NCI-H446 (cell line): Measurements from ENCODE around the gene MTOR.
"Not testable (repeated sequence)": the region's sequence is repeated elsewhere in the genome, so short reads cannot be mapped to it uniquely, and the experiment has no call there.

Experiments used
- DNase-seq, 2 experiments: peaks; one replicate each; lab custom pipeline; 2025; lab: John Stamatoyannopoulos, UW

The MTOR gene

DNA sequence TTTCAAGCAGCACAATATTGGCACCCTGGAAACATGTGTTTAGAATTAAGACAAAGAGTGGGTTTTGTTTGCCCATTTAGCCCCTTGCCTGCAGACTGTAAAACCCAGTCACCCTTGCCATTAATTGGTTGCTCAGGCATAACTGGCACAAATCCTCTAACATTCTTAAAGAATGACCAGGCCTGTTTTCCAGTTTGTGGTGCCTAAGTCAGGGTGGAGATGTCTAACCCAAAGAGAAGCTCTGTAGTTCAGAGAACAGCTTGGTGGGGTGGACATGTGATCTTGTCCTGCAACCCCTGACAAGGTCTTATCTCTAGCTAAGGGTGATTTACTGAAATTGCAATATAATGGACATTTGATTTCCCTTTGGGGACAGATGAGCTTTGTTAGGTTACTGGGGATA, 82.0 kb downstream of the MTOR start:
- peak; percentile 7 to 58 for DNase-seq

DNA sequence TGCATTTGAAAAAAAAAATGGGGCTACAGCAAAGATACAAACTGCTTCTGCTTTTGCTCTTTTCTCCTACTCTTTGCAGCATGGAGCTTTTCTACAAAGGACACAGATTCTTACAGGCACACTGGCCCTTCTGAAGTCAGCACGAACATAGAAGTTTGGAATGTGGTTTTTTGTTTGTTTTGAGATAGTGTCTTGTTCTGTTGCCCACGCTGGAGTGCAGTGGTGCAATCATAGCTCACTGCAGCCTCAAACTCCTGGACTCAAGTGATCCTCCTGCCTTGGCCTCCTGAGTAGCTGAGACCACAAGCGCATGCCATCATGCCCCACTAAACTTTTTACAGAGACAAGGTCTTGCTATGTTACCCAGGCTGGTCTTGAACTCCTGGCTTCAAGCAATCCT, 82.6 kb downstream of the MTOR start:
- DNase-seq, result not testable (repeated sequence)

DNA sequence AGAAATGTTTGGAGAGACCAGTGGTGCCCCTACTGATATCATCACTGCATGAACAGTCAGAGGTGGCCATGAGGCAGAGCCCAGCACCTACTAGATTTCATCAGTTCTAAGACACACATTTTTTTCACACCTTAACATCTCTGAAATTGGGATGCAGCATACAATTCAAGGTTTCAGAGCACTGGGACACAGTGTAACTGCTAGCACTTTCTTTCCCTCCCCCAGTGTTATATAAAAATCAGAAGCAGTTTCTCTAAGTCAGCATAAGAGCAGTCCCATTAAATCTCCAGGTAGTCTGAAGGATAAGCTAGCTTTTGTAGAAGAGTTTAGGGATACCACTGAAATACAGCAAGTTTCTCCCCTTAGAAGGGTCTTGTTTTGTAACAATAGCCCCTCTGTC, 83.2 kb downstream of the MTOR start:
- no peak for DNase-seq

DNA sequence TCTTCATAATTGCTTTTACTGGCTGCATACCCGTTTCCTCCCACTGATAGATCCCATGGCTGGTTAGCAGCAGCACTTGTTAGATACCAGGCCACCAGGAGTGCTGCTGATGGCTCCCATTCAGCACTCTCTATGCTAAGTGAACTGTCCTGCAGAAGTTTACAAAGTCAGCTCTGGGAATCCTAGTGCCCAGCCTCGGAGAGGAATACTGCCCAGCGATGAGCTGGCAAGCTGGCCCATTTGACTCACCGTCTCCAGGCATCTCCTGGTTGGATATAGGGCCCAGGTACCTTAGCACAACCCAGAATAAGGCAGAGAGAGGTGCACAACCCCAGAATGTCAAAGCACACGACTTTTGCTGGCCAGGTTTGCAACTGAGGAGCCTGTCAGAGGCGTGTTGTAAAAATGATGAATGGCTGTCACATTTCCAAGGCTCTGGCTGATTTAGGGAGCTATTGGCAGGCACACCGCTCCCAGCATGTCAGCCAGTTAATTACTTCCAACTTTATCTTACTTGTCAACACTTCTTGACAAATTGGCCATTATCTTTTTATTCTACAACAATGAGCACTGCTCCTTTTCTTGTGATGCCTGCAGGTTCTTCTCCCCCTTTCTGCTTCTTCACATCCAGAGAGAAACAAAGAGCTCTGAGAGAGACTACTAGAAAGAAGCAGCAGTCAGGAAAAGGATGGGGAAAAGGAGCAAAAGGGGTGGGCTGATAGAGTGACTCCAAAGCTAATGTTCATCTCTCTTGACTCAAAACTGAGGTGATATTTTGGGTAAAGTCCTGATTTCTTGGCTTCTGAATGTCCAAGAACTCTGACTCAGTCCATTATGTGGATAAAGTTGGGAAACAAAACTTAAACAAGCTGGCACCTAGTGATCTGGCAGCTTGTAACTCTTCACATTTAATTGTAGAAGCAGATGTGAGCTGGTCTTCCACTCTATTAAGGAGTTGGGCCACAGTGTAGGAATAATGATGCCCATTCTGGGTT, 84.0 kb downstream of the MTOR start:
- DNase-seq, result peak; percentile 76 to 89

DNA sequence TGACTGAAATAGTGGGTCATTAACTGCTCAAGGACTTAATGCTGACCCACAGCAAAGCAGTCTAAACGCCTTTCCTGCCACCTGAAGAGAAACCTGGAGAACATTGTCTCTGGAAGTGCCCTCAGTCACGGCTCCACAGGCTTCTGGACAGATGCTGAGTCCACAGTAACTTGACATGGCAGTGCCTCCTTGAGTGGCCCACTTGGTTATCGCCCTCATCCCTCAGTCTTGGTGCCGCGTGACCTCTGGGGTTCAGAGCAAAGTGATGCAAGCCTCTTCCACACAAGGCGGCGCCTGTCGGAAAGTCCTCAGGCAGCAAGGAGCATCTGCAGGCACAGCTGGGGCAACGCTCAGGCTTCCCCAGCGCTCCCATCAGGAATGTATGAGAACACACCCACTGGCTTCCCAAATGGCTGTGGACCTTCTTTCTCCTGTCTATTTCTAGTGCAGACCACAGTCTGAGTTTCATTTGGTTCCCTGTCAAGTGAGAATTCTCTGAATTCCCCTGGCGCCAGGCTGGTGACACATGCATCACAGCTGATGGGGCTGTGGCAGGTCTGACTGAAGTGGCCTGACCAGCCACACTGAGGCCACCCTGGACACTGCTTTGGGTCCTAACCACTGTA, 86.2 kb downstream of the MTOR start:
- no peak for DNase-seq

DNA sequence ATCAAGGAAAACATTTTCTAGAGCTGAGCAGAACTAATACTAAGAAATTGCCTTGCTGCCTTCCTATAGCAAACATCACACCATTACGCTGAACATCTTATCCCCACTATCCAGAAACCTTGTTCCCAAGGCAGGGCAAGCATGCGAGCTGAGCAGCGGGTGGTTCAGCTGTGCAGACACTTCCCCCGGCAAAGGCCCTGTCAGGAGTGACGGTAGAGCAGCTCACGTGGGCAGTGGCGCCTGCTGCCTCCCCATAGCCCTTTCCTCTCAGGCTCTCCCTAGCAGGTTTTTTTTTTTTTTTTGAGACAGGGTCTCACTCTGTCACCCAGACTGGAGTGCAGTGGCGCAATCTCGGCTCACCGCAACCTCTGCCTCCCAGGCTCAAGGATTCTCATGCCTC, 86.9 kb downstream of the MTOR start:
- no peak for DNase-seq

DNA sequence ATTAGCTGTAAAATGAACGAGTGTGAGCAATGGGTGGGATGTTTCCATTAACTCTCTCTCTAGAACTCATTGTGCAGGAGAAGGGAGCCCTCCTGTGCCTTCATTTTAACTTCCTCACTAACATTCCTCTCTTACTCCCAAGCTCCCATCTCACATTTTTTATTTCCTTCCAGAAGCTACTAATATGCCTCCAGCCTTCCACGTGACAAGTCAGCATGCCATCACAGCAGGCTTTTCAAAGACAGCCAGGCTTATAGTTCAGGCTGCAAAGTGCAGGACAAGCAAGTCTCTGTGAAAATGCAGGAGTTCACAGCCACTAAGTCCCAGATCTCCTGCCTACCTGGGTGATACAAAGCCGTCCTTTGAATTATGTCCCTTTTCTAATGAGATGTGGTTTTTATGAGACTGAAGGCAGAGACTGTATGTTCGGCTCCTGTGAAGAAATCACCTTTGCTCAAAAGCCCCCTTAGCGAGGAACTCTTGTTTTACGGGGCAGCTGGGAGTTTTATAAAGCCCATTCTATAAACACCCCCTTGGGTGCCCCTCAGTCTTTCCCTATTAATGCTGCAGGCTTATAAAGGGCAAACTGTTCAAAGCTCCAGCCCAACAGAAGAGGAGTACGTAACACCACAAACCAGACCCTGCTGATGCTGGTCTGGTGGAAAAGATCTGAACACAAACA, 87.9 kb downstream of the MTOR start:
- no peak for DNase-seq

DNA sequence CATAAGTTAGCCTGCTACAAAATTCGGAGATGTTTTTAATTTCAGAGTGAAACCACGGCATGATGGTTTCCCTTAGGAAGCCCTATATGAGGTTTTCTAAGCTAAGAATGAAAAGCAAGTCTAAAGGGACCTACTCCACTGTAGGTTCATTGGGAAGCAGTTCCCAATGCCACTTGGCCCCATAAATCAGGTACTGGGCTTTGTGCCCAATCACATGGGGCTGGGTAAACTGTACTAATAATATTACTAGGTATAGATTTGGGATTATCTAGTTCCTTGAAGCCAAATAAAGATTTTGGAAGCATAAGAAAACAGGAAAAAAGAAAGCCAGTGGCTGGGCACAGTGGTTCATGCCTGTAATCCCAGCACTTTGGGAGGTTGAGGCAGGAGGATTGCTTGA, 92.2 kb downstream of the MTOR start:
- peak in 1 of 2 experiments; percentile 16 for DNase-seq

DNA sequence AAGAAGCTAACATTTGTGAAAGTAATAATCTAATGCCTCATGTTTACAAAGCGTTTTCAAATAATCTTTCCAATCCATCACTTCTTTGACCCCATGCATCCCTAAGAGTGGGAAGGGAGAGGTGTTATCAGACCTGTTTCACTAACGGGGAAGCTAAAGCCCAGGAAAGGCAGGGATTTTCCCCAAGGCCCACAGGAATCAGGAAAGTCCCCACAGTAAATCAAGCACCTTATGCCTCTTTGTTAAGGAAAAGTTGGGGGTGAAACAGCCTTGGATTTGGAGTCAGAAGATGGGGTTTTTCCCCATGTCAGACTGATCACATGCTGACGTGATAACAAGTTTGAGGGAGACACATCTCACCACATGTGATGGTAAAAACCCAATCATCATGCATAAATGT, 93.1 kb downstream of the MTOR start:
- no peak for DNase-seq

DNA sequence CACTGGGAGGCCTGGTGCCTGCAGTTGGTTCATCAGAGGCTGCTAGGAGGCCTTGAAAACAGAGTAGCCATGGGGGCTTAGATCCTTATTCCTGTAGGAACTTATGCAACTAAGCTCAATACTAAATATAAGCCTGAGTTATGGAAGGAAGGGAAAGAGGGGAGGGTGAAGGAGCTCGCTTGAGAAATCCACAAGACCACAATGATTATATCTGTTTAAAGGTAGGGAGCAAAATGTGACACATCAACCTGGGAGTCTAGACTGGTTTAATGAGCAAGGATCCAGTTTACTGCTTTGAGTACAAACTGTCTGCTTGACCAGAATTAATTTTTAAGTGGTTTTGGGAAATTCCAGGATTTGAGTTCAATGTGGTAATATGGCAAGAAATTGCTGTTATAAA, 93.6 kb downstream of the MTOR start:
- no peak for DNase-seq

DNA sequence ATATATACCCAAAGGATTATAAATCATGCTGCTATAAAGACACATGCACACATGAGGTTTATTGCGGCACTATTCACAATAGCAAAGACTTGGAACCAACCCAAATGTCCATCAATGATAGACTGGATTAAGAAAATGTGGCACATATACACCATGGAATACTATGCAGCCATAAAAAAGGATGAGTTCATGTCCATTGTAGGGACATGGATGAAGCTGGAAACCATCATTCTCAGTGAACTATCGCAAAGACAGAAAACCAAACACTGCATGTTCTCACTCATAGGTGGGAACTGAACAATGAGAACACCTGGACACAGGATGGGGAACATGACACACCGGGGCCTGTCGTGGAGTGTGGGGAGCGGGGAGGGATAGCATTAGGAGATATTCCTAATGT, 95.6 kb downstream of the MTOR start:
- not testable (repeated sequence) for DNase-seq

DNA sequence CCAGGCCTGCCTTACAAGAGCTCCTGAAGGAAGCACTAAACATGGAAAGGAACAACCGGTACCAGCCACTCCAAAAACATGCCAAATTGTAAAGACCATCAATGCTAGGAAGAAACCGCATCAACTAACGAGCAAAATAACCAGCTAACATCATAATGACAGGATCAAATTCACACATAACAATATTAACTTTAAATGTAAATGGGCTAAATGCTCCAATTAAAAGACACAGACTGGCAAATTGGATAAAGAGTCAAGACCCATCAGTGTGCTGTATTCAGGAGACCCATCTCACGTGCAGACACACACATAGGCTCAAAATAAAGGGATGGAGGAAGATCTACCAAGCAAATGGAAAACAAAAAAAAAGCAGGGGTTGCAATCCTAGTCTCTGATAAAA, 99.6 kb downstream of the MTOR start:
- not testable (repeated sequence) for DNase-seq

DNA sequence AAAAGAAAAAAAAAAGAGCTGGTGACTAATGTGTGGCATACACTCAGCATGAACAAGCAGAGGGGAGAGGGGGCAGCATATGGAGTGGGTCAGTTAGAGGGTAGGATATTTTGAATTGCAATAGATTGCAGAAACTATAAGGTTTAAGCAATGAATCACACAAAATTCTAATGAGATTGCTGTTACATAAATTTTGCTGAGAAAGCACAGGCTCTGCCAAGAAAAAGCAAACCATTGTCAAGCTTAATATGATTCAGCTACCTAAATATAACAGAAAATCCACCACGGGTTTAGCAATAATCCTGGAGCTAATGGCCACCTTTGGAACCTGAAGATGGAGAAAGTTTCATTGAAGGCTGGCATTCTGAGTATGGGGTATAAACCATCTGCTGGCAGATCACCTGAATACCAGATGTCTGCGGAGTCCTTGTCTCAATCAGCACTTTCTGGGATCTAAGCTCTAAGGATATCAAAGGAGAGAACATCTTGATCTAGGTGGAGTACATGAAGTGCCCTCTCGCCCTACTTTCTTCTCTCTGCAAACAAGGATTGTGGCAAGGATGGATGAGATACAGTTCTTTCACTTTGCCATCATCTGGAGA, 103.5 kb downstream of the MTOR start:
- peak in 1 of 2 experiments; percentile 56 for DNase-seq

DNA sequence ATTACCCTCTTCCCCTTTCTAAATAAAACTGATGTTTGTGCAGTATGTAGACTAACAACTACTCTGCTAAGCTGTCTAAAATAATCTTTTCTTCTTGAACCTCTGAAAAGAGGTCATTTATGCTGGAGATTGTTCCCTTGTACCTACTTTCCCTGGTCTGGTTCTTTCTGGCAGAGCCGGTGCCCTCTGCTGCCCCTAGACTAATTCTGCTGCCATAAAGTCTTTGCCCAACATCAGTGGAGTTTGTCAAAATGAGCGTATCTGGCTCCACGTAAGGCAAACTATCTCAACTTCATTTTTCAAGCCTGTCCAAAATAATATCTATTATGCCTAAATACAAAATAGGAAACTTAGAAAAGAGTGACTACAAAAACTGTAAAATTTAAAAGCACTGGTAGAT, 104.1 kb downstream of the MTOR start:
- no peak for DNase-seq

DNA sequence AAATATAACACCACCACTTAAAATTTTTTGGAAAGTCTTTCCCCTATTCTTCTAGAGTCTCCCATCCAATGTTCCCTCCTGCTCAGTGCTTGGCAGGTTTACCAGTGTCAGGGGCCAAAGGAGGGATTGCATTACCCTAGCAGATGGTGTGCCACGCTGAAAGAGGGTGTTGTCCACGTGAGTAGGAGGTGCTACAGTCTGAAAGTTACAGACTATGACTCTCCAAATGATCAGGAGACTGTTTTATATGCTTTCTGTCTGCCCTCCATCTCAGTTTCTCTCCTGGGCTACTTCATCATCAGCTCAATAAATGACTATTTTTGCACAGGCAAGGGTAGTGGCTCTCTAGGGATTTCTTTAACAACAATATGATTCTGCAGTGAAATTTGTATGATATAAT, 104.5 kb downstream of the MTOR start:
- DNase-seq, result peak; percentile 80 to 94

DNA sequence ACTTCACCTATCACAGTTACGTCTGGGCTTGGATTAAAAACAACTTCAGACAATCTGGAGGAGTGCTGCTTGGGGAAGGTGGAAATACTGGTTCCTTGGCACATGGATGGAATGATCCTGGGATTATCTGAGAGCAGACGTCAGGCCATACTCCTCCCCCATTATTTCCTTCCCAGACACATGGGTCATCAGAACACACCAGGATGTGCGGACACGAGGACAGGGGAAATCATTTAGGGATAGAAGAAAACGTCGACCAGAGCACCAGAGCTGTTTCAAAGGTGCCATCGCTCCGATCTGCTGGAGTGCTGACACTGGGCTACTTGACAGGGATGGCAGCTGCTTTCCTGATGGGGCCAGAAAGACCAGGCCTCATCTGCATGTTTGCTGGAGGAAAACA, 105.0 kb downstream of the MTOR start:
- peak; percentile 74 to 84 for DNase-seq

DNA sequence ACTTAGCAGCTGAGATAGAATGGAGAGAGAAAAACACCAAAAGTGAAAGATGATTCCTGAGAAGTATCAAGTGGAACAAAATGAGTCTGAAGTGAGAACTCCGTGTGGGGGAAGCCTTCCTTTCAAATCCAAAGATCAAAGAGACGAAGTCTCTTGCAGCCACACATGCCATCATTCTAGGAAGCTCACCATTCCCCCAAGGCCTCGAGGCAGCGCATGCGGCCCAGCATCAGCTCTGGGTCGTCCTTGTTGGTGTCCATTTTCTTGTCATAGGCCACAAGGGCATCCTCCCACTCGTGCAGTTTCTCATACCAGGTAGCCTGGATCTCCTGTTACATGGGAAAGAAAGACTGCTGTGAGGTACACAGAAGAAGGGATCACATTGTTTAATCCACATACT, 105.4 kb downstream of the MTOR start:
- DNase-seq, result no peak

DNA sequence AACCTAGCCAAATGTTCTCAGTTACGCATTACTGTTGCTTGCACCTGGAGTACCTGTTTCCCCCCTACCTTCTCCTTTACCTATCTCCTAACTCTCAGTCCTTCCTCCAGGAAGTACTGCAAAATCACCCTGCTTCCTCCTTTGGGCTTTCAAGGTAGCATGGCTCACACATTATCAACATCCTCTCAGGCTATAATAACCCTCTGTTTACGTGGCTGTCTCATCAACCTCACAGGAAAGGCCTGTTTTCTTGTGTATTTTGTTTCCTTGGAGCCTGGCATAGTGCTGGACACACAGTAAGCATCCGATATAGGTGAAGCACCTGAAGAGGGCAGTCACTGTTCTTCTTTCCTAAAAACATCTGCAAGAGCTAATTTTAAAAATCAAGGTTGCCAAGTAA, 105.9 kb downstream of the MTOR start:
- DNase-seq, result no peak

DNA sequence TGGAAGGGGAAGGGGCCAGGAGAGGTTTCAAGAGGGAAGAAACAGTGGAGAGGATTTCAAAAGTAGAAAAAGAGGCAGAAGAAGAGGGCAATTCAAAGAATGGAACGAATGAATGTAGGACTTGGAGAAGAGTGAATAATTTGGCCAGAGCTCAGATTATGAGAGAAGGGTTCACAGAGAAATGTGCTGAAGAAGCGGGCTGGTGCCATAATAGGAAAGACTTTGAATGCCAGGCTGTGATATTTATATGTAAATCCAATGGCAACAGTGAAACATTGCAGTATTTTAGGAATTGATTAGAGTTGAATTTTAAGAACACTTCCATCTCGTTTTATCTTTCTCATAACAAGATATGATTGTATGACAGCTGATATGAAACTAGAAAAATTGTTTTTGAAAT, 109.2 kb downstream of the MTOR start:
- DNase-seq, result no peak

DNA sequence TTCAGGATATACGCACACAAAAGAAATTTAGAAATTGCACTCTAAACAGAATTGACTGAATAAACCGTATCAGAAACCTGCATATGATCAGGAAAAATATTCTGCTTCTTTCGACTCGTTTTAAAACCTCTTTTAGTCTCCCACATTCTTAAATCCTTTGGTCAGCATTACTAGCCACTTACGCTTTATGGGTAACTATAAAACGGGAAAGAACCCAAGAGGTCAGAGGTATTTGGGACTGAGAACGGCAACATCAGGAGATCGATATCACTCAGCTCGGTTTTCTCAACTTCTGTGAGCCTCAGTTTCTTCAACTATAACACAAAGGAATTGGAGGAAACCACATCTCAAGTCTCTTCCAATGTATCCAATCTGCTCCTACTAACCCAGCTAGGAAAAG, 109.6 kb downstream of the MTOR start:
- DNase-seq, result no peak

DNA sequence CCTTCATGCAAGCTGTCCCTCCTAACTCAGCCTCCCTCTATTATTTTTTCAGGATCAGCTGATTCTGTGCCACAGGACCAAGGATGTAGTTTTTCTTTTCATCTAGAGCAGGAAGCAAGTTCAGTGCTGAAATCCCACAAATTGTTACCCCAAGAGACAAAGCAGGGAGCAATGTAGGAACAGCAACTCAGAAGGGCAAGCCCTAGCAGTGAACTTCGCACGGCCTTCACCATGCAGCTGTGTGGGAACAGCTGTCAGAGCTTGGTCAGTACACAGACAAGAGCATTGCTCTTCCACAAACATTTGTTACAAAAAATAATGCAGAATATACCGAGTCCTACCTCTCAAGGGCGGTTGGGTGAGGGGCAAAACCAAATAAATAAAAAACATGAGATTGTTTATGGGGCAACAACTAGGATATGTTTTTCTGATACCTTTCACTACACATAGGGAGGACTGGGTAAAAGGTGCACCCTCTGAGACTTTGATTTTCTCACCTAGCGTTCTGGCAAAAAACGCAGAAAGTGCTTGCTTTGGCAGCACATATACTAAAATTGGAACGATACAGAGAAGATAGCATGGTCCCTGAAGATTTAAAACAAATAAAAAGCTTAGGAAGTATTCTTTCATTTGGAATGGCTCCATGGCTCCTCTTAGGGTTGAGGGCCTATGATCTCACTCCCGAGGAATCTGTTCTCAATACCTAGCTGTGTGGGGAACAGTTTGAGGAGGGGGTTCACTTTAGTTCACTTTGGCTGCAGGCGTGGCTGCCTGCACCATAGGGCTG, 110.3 kb downstream of the MTOR start:
- no peak for DNase-seq

DNA sequence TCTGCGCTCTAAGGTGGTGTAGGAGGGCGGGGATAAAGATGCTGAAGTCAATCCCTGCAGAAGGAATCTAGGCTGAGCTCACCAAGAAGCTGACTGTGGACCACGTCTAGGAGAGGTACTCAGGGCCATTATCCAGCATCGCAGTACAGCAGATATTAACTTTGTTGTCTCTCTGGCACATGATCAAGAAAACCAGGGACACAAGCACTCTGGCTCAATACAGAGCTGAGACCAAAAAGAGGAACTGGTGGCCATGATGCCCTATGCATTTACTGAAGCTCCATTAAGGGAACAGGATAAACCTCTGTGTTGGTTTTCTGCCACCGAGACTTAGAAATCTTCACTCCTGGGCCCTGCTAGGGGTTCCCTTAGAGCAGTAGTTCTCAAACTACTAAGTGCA, 111.2 kb downstream of the MTOR start:
- no peak for DNase-seq
